Kidney glomerular epithelial cell (primary cell): Measurements from ENCODE around the gene SMARCD1.
"Not testable (repeated sequence)": the region's sequence is repeated elsewhere in the genome, so short reads cannot be mapped to it uniquely, and the experiment has no call there.

Experiments used
- DNase-seq: peaks from one replicate; lab custom pipeline; 2025; lab: John Stamatoyannopoulos, UW

SMARCD1 gene

GRCh38 chr12:50077099-50077498 lies 8.0 kb upstream of the SMARCD1 start:
- DNase-seq, result no peak

GRCh38 chr12:50078281-50078680 lies 6.9 kb upstream of the SMARCD1 start:
- no peak for DNase-seq

GRCh38 chr12:50079771-50080170 lies 5.4 kb upstream of the SMARCD1 start:
- DNase-seq, result no peak

- no peak for DNase-seq
These were observed 3.9 kb upstream of the SMARCD1 start for GRCh38 chr12:50081096-50081808.

- DNase-seq, result no peak
These were observed 2.5 kb upstream of the SMARCD1 start for GRCh38 chr12:50082644-50083043.

- no peak for DNase-seq
These were observed 1.8 kb upstream of the SMARCD1 start for GRCh38 chr12:50083301-50083700.

- not testable (repeated sequence) for DNase-seq
These were observed 750 bp upstream of the SMARCD1 start for GRCh38 chr12:50084409-50084774.

GRCh38 chr12:50085615-50086072 lies 502 bp downstream of the SMARCD1 start:
- DNase-seq, result no peak

- DNase-seq, result no peak
These were observed 1.0 kb downstream of the SMARCD1 start for GRCh38 chr12:50086148-50086547.

- no peak for DNase-seq
These were observed 2.0 kb downstream of the SMARCD1 start for GRCh38 chr12:50087151-50087550.

GRCh38 chr12:50087995-50088394 lies 2.9 kb downstream of the SMARCD1 start:
- no peak for DNase-seq

- DNase-seq, result peak; percentile 39
These were observed 3.6 kb downstream of the SMARCD1 start for GRCh38 chr12:50088577-50089335.

- no peak for DNase-seq
These were observed 4.6 kb downstream of the SMARCD1 start for GRCh38 chr12:50089730-50090129.

GRCh38 chr12:50090391-50090790 lies 5.2 kb downstream of the SMARCD1 start:
- DNase-seq, result no peak

- no peak for DNase-seq
These were observed 12.8 kb downstream of the SMARCD1 start for GRCh38 chr12:50097952-50098351.

GRCh38 chr12:50099302-50100008 lies 14.3 kb downstream of the SMARCD1 start:
- DNase-seq, result no peak

- DNase-seq, result no peak
These were observed 15.4 kb downstream of the SMARCD1 start for GRCh38 chr12:50100561-50100960.

- DNase-seq, result peak; percentile 17
These were observed 16.5 kb downstream of the SMARCD1 start for GRCh38 chr12:50101663-50102062.

GRCh38 chr12:50102131-50102531 lies 17.0 kb downstream of the SMARCD1 start:
- no peak for DNase-seq

- DNase-seq, result no peak
These were observed 17.6 kb downstream of the SMARCD1 start for GRCh38 chr12:50102646-50103309.

GRCh38 chr12:50103351-50103750 lies 18.2 kb downstream of the SMARCD1 start:
- DNase-seq, result no peak

GRCh38 chr12:50103767-50104321 lies 18.7 kb downstream of the SMARCD1 start, which contains the start of gene GPD1:
Gene GPD1 (plus strand): TSS chr12:50104008. CDS start chr12:50104051, 43 bp downstream.
- DNase-seq, result peak; percentile 39
